GM12874 (cell line): ENCODE results near the gene RPA1.

Source experiments
- TF ChIP-seq, protein P1 (sequence below): IDR thresholded peaks from 2 replicates; pipeline ENCODE4 v1.5.1; 2011; ENCODE audit warnings: low read depth, mild to moderate bottlenecking, control low read depth, low read length, moderate library complexity; ENCODE audit not compliant: insufficient read depth

RPA1 gene

DNA sequence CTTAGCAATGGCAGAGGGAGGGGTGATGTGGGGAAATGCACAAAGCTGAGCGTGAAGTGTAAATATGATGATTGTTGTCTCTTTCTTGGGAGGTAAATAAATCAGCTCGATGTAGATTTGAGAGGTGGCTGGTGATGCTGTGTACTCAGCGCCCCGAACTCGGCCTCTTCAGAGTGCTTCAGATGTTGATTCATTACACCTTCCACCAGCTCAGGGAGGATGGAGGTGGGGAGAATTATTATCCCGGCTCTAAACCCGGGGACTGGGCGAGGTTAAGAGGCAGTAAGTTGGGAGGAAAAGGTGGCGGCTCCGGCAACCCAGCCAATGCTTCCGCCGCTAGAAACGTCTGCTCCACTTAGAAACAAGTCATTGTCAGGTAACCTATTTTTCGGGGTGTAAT, 86.5 kb downstream of the RPA1 start:
- TF ChIP-seq, protein P1, sequence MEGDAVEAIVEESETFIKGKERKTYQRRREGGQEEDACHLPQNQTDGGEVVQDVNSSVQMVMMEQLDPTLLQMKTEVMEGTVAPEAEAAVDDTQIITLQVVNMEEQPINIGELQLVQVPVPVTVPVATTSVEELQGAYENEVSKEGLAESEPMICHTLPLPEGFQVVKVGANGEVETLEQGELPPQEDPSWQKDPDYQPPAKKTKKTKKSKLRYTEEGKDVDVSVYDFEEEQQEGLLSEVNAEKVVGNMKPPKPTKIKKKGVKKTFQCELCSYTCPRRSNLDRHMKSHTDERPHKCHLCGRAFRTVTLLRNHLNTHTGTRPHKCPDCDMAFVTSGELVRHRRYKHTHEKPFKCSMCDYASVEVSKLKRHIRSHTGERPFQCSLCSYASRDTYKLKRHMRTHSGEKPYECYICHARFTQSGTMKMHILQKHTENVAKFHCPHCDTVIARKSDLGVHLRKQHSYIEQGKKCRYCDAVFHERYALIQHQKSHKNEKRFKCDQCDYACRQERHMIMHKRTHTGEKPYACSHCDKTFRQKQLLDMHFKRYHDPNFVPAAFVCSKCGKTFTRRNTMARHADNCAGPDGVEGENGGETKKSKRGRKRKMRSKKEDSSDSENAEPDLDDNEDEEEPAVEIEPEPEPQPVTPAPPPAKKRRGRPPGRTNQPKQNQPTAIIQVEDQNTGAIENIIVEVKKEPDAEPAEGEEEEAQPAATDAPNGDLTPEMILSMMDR = no peak

DNA sequence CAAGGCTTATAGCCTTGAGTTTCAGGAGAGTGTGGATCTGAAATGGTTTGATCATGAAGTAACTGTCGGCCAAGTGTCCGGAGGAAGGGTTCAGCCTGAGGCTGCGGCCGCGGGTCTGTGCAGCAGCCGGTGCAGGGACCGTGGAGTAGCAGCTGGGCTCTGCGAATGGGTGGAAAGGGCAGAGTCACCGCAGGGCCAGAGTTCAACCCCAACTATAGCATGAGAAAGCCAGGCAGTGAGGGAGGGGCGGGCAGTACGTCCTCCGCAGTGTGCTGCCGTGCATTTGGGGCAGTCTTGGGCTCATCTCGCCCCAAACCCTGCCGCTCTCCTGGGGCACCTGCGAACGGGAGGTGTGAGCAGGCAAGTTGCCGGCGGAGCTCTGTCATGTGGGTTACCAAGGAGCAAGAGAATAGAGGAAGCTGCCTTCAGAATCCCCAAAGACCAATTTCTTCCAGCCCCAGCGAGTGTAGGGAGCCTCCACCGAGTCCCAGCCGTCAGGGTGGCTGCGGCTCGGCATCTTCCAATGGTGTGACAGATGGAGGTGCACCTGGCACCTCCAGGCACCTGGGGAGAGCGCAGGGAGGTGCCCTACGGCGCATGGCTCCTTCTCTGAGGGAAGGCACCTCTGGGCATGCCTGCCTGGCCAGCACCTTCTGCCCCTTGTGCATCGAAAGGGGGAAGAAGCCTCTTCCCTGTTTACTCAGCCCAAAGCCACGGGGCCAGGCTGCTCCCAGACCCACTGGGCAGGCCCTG, 87.3 kb downstream of the RPA1 start:
- TF ChIP-seq, protein P1 = no peak

DNA sequence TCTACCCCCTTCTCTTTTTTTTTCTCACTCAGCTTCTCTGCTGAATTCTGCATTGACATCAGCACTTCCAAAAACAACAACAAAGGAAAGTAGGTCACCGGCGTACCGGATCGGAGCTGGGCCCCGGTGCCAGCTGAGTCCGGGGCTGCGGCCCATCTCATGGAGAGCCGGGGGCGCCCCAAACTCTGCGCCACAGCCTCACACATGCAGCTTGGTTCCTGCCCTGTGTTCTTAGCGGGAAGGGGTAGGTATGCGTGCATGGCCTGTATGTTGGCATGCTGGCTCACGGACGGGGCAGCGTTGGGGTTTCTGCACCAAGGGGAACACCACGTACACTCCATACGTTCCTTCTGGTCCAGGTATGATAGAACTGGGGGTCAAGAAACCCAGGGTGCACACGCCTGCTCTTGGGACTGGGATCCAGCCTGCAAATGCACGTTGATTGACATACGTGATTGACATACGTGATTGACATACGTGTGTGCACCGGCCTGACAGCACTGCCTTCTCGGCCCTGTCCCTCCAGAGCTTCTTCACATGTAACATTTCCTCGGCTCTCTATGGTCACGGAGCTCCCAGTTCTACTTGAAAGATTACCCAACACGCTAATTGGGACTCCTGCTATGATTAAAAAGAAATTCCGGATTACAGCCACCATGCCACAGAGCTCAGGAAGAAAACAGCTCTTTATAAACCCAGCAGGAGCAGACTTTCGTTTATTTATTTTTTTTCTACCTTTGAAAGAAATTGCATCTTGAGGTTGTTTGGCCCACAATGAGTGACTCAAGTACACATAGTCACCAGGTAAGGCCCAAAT, 88.7 kb downstream of the RPA1 start:
- TF ChIP-seq, protein P1 = no peak

DNA sequence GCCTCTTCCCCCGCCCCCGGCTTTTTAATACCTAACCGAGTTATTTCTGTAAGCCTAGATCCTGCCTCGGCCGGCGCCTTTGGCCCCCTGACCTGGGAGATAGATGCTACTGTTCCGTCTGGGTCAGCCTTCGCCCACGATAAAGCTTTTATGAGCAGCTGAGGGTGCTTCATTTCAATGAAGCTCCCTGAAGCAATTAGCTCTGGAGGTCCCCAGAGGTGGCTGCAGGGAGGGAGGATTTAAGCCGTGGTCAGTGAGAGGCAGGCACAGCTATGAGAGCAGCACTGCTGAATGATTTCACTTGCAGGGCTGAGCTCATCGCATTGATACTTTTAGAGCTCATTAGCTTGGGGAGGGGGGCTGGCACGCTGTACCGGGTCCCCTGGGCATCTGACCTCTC, 89.4 kb downstream of the RPA1 start:
- TF ChIP-seq, protein P1 = no peak

DNA sequence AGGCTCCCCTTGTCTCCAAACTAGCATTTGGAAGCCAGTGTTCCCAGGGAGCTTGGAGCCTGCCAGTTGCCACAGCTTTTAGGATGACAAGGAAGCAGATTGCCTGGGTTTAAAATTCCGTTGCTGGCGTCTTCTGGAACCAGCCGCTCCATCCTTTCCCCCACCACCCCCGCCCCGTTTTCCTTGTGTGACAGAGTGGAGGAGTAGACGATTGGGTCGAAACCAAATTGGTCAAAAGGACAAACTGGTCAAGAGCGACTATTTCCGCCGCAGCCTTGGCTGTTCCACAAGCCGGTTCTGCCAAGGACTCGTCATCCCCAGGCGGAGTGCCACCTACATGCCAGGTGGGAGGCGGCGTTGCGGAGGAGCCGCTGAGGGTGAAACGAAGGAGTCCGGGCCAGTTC, 91.1 kb downstream of the RPA1 start:
- TF ChIP-seq, protein P1 = no peak

DNA sequence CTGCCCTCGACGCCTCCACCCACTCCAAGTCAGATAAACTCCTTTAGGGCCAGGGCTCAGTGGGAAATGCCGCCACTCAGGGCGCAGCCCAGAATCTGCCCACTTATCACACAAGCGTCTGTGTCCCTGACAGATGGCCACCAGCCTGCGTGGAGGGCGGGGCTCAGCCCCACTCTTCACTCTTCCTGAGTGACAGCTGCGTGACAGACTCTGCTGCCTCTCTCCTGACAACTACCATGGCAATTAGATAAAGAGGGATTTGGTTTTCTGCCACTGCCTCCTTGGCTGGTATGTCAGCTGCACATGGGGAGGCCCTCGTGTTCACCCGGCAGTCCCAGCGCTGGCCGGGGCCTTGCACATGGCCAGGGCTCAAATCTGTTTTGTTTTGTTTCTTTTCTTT, 99.2 kb downstream of the RPA1 start:
- TF ChIP-seq, protein P1 = no peak

DNA sequence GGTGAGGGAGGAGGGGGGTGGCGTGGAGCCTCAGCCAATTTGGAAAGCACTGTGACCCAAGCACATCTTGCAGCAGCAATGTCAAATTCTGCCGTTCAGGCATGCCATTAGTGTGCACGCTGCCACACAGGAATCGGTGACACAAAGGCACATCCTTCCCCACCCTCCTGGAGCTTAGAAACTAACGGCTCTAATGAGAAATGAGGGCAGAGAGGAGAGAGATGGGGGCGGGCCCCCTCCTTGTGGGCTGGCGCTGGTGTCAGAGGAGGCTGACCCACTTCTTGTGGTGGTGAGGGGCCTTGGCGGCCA, 100.5 kb downstream of the RPA1 start:
- TF ChIP-seq, protein P1 = no peak
